Coronary artery (tissue), 2 donors: Measurements from ENCODE around the gene AZIN2.
"Not testable (repeated sequence)": the region's sequence is repeated elsewhere in the genome, so short reads cannot be mapped to it uniquely, and the experiment has no call there.

Source experiments
- DNase-seq: peaks from one replicate; pipeline ENCODE4 v3.0.0-alpha.2; 2017; ENCODE audit warnings: low spot score
- H3K27ac ChIP-seq, 2 donors: fragments of 200-600 bp; sonication (generic); one replicate each; pipeline ENCODE4 v1.5.1; 2016 to 2019
- H3K4me3 ChIP-seq: fragments of 200-600 bp; sonication (generic); 2 replicates; pipeline ENCODE4 v1.5.1; 2016; ENCODE audit warnings: mild to moderate bottlenecking, moderate library complexity
- TF ChIP-seq, protein P1 (sequence below): fragments of 200-600 bp; sonication (generic); IDR thresholded peaks from one replicate; pipeline ENCODE4 v1.5.1; 2019; ENCODE audit warnings: antibody characterized with exemption

AZIN2 gene

DNA sequence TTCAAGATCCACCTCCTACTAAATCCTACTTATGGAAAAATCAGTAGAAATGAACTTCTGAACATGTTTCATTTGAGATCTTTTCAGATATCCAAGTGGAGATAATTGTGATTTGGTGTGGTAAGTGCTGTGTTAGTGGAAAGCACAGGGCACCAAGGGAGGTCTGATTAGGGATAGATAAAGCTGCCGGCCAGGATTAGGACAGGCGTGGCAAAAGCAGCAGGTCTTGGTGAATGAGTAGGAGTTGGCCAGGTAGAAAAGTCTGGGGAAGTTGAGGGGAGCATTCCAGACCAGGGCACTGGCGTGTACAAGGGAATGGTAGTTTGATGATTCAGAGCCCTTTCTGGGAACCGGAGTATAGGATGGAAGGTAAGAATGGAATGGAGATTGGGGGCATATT lies 47.8 kb downstream of the AZIN2 start:
- DNase-seq = peak; percentile 62
- H3K4me3 ChIP-seq = no peak overlapping the region
- H3K27ac ChIP-seq = no peak overlapping the region
- TF ChIP-seq, protein P1, sequence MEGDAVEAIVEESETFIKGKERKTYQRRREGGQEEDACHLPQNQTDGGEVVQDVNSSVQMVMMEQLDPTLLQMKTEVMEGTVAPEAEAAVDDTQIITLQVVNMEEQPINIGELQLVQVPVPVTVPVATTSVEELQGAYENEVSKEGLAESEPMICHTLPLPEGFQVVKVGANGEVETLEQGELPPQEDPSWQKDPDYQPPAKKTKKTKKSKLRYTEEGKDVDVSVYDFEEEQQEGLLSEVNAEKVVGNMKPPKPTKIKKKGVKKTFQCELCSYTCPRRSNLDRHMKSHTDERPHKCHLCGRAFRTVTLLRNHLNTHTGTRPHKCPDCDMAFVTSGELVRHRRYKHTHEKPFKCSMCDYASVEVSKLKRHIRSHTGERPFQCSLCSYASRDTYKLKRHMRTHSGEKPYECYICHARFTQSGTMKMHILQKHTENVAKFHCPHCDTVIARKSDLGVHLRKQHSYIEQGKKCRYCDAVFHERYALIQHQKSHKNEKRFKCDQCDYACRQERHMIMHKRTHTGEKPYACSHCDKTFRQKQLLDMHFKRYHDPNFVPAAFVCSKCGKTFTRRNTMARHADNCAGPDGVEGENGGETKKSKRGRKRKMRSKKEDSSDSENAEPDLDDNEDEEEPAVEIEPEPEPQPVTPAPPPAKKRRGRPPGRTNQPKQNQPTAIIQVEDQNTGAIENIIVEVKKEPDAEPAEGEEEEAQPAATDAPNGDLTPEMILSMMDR = no peak

DNA sequence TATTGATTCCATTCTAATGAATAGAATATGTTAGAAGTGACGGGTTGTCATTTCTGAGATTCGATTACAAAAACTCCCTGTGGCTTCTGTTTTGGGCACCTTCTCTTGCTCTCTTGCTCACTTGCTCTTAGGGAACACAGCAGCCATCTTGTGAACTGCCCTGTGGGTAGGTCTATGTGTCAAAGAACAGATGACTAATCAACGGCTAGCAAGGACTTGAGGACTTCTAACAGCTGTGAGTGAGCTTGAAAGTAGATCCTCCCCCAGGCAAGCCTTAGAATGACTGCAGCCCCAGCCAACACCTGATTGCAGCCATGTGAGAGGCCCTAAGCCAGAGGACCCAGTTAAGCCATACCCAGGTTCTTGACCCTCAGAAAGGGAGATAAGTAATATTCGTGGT lies 49.3 kb downstream of the AZIN2 start:
- H3K4me3 ChIP-seq = no peak overlapping the region
- TF ChIP-seq, protein P1 = no peak
- peak; percentile 55 for DNase-seq
- H3K27ac ChIP-seq = no peak overlapping the region

DNA sequence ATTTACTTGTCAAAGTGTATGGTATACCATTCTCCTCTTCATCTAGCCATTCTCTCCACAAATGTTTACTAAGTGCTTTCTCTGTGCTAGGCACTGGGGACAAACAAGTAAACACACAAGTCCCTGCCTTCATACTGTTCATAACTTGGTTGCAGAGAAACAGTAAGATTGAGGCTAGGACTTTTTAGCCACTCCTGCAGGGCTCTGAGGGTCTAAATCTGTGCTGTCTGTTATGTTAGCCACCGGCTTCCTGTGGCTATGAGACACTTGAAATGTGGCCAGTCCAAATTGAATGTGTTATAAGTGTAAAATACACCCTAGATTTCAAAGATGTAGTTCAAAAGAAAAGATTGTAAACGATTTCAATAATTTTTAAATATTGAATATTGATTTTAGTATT lies 50.2 kb downstream of the AZIN2 start:
- DNase-seq = no peak
- TF ChIP-seq, protein P1 = no peak
- no peak overlapping the region for H3K4me3 ChIP-seq
- no peak overlapping the region for H3K27ac ChIP-seq

DNA sequence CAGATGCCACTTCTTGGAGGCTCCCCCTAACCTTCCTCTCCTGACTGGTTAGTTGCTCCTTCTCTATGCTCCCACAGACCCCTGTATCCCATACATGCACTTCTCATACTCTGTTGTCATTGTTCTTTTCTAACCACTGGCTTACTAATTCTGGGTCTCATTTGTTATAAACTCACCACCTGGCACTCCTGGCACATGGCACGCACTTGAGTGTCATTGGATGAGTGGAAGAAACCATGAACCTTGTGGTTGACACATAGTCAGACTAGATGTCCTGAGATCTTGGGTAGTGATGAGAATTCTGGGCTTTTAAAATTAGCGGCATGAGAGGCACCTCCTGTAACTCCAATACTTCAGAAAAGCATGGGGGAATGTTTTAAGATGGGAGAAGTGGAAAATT lies 51.6 kb downstream of the AZIN2 start:
- Histone ChIP-seq H3K27ac (no peak overlapping the region), H3K4me3 (no peak overlapping the region)
- no peak for DNase-seq
- TF ChIP-seq, protein P1 = no peak

DNA sequence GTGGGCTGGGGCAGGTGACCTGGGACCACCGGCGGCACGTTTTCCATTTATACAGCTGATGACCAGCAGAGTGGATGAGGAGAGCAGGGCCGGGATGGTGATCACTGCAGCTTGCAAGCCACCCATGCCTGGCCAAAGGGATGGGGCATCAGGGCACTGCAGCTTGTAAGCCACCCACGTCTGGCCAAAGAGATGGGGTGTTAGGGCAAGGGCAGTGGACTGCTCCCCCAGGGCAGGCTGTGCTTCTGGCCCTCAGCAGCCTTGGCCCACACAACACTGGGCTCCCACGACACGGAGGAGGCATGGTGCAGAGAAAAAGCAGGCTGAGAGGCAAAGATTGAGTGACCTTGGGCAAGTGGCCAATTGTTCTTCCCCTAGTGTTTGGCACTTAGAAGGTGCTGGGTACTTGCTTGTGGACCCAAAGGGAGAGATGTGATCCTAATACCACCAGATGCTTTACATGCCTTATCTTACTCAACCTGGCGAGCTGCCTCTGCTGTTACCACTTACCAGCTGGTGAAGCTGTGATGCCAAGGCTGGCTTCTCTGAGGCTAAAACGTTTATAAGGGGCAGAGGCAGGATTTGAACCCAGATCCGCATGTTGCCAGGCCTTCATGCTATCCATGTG lies 52.6 kb downstream of the AZIN2 start:
- Histone ChIP-seq H3K27ac (no peak overlapping the region), H3K4me3 (no peak overlapping the region)
- TF ChIP-seq, protein P1 = no peak
- DNase-seq = no peak

DNA sequence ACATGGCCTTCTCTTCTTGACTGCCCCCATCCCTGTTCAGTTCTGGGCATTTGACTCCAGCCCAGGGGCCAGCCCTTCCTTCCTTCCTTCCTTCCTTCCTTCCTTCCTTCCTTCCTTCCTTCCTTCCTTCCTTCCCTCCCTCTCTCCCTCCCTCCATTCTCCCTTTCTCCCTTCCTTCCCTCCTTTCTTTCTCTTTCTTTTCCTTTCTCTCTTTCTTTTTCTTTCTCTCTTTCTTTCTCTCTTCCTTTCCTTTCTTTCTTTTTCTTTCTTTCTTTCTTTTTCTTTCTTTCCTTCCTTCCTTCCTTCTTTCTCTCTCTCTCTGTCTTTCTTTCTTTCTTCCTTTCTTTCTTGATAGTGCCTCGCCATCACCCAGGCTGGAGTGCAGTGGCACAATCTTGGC lies 55.1 kb downstream of the AZIN2 start:
- not testable (repeated sequence) for DNase-seq, H3K27ac ChIP-seq, H3K4me3 ChIP-seq

DNA sequence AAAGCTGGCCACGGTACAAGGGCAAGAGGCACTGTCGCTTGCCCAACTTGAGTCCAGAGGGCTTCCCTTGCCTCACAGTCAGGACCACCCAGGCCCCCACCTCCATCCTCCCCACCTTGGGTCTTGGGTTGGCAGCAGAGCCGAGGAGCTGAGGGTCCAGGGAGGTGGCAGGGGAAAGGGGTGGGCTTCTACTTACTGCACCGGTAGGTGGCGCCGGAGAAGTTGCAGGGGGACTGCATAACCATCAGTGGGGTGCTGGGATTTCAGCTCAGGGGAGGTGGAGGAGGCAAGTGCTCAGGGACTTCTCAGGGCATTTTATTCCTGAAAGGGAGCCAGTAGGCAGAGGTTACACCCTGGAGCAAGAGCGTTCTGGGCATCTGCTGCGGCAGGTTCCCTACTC lies 56.8 kb downstream of the AZIN2 start:
- Histone ChIP-seq H3K27ac (no peak overlapping the region), H3K4me3 (no peak overlapping the region)
- TF ChIP-seq, protein P1 = peak; percentile 22
- no peak for DNase-seq
